CD8-positive, alpha-beta memory T cell (primary cell): ENCODE results near the gene PLCG2. TPM values are rescaled to one million over a fixed set of nuclear protein-coding genes. Genes with fewer than 3 reads are reported as not detected.

ENCODE experiments used
- CTCF ChIA-PET: fragments of 350-600 bp; sonication (Branson Sonifier 250); formaldehyde crosslinking; loops from one replicate; lab custom pipeline; 2021; ENCODE audit warnings: antibody characterized with exemption; lab: Charles Lee
- POLR2A ChIA-PET: fragments of 350-600 bp; sonication (Branson Sonifier 250); formaldehyde crosslinking; loops from one replicate; lab custom pipeline; 2021; ENCODE audit warnings: antibody characterized with exemption; lab: Charles Lee
- DNase-seq, 5 donors: peaks; one replicate each; pipeline versions ENCODE4 v3.0.0 to v3.0.0-alpha.2; 2020 to 2022; ENCODE audit warnings: mixed read lengths in 1 of 5
- H3K27ac ChIP-seq: one replicate; pipeline ENCODE4 v1.7.0; 2013; ENCODE audit warnings: low read depth, mild to moderate bottlenecking, low read length, moderate library complexity
- H3K27me3 ChIP-seq: 2 replicates; pipeline ENCODE4 v1.7.0; 2013; ENCODE audit warnings: low read length, mild to moderate bottlenecking; ENCODE audit not compliant: insufficient read depth, poor library complexity, severe bottlenecking
- H3K36me3 ChIP-seq: 2 replicates; pipeline ENCODE4 v1.7.0; 2013; ENCODE audit warnings: mild to moderate bottlenecking, low read length, moderate library complexity; ENCODE audit not compliant: insufficient read depth
- H3K4me1 ChIP-seq: 2 replicates; pipeline ENCODE4 v1.7.0; 2013; ENCODE audit warnings: mild to moderate bottlenecking, low read length, moderate library complexity; ENCODE audit not compliant: insufficient read depth
- H3K4me3 ChIP-seq: 2 replicates; pipeline ENCODE4 v1.7.0; 2013; ENCODE audit warnings: mild to moderate bottlenecking, low read length
- H3K9me3 ChIP-seq: 2 replicates; pipeline ENCODE4 v1.7.0; 2013; ENCODE audit warnings: mild to moderate bottlenecking, low read length
- H3K27ac Mint-ChIP-seq, 8 donors: one replicate each; pipeline ENCODE4 v1.8.0; 2020 to 2021; ENCODE audit warnings: mixed read lengths in 8 of 8, mild to moderate bottlenecking in 6 of 8, inconsistent platforms in 3 of 8, moderate library complexity in 3 of 8
- H3K27me3 Mint-ChIP-seq, 2 donors: one replicate each; pipeline ENCODE4 v1.8.0; 2020 to 2021; ENCODE audit warnings: mixed read lengths in 2 of 2, mild to moderate bottlenecking in 1 of 2, moderate library complexity in 1 of 2
- H3K36me3 Mint-ChIP-seq, 3 donors: one replicate each; pipeline ENCODE4 v1.8.0; 2020 to 2021; ENCODE audit warnings: mixed read lengths in 3 of 3, inconsistent platforms in 1 of 3, mild to moderate bottlenecking in 1 of 3
- H3K4me1 Mint-ChIP-seq, 3 donors: one replicate each; pipeline ENCODE4 v1.8.0; 2020 to 2021; ENCODE audit warnings: mixed read lengths in 3 of 3, inconsistent platforms in 1 of 3, mild to moderate bottlenecking in 1 of 3
- H3K4me3 Mint-ChIP-seq, 7 donors: one replicate each; pipeline ENCODE4 v1.8.0; 2020 to 2021; ENCODE audit warnings: mixed read lengths in 7 of 7, mild to moderate bottlenecking in 6 of 7, moderate library complexity in 4 of 7, inconsistent platforms in 2 of 7
- H3K9me3 Mint-ChIP-seq, 5 donors: one replicate each; pipeline ENCODE4 v1.8.0; 2020 to 2022; ENCODE audit warnings: mixed read lengths in 5 of 5, mild to moderate bottlenecking in 3 of 5, moderate library complexity in 2 of 5, inconsistent platforms in 1 of 5
- polyA plus RNA-seq: library from polyadenylated mRNA; unstranded; fragments of 300-500 nt; fragmentation: Illumina TruSeq; gene quantifications from one replicate; pipeline ENCODE4 v1.2.3, GENCODE V29; 2021
- total RNA-seq, 2 experiments: library from RNA; stranded (reverse); gene quantifications; one replicate each; pipeline ENCODE4 v1.2.3, GENCODE V29; 2021

Gene PLCG2
- total and polyA plus RNA-seq, 3 experiments from 2014 or later, result 5.4 to 16.2 (median 14.2) TPM

- H3K4me3 Mint-ChIP-seq, result no peak overlapping the region
- POLR2A ChIA-PET, result no interaction called here
These were observed 217.8 kb downstream of the PLCG2 start for GRCh38 chr16:81996664-81997509.

GRCh38 chr16:81997738-81998137 is 218.6 kb downstream of the PLCG2 start:
- POLR2A ChIA-PET, result no interaction called here
- no peaks in the 10 kb centered on the region for H3K9me3 Mint-ChIP-seq
- H3K4me3 Mint-ChIP-seq, result no peak overlapping the region
- CTCF ChIA-PET, result no interaction called here
- no peak overlapping the region for H3K4me3 ChIP-seq
- H3K36me3 Mint-ChIP-seq, result peaks cover 3 to 54% (median 14%) of the 10 kb centered on the region in 3 donors
- H3K36me3 ChIP-seq, result no peaks in the 10 kb centered on the region
- no peak overlapping the region for H3K27ac Mint-ChIP-seq
- H3K4me1 Mint-ChIP-seq, result peaks cover 0 to 7% (median 6%) of the 10 kb centered on the region in 3 donors
- H3K27me3 ChIP-seq, result no peaks in the 10 kb centered on the region
- H3K9me3 ChIP-seq, result no peaks in the 10 kb centered on the region
- DNase-seq, result no peak
- H3K27me3 Mint-ChIP-seq, result peaks cover 0 to 2% of the 10 kb centered on the region in 2 donors
- H3K4me1 ChIP-seq, result no peaks in the 10 kb centered on the region
- H3K27ac ChIP-seq, result no peak overlapping the region

More at GRCh38 chr16:81996664-81997509, 217.8 kb downstream of the PLCG2 start:
- Histone ChIP-seq H3K9me3 (no peaks in the 10 kb centered on the region), H3K27ac (no peak overlapping the region), H3K27me3 (no peaks in the 10 kb centered on the region), H3K36me3 (no peaks in the 10 kb centered on the region), H3K4me3 (no peak overlapping the region), H3K4me1 (no peaks in the 10 kb centered on the region)
- Mint-ChIP-seq H3K9me3 (no peaks in the 10 kb centered on the region), H3K27ac (no peak overlapping the region), H3K27me3 (peaks cover 0 to 2% of the 10 kb centered on the region in 2 donors), H3K36me3 (peaks cover 3 to 47% (median 11%) of the 10 kb centered on the region in 3 donors), H3K4me1 (peaks cover 0 to 1% (median 0%) of the 10 kb centered on the region in 3 donors)
- no peak for DNase-seq
- CTCF ChIA-PET, result no interaction called here

GRCh38 chr16:82002831-82003230 is 223.7 kb downstream of the PLCG2 start:
- ChIA-PET POLR2A (no interaction called here), CTCF (no interaction called here)
- Mint-ChIP-seq H3K27me3 (peaks cover 0 to 2% of the 10 kb centered on the region in 2 donors), H3K36me3 (peaks cover 4 to 67% (median 21%) of the 10 kb centered on the region in 3 donors), H3K9me3 (no peaks in the 10 kb centered on the region), H3K27ac (no peak overlapping the region), H3K4me3 (no peak overlapping the region), H3K4me1 (peaks cover 0 to 20% (median 11%) of the 10 kb centered on the region in 3 donors)
- DNase-seq, result no peak
- H3K36me3 ChIP-seq, result no peaks in the 10 kb centered on the region
- no peaks in the 10 kb centered on the region for H3K4me1 ChIP-seq
- H3K4me3 ChIP-seq, result no peak overlapping the region
- H3K27me3 ChIP-seq, result no peaks in the 10 kb centered on the region
- no peak overlapping the region for H3K27ac ChIP-seq
- H3K9me3 ChIP-seq, result no peaks in the 10 kb centered on the region

- Mint-ChIP-seq H3K4me1 (peaks cover 3 to 28% (median 11%) of the 10 kb centered on the region in 3 donors), H3K9me3 (peaks cover 0 to 17% (median 8%) of the 10 kb centered on the region in 5 donors), H3K27me3 (peaks cover 0 to 2% of the 10 kb centered on the region in 2 donors), H3K27ac (peak overlapping the region in 1 of 8 donors; percentile 76), H3K4me3 (no peak overlapping the region), H3K36me3 (peaks cover 11 to 59% (median 20%) of the 10 kb centered on the region in 3 donors)
- no peaks in the 10 kb centered on the region for H3K9me3 ChIP-seq
- H3K27me3 ChIP-seq, result no peaks in the 10 kb centered on the region
- H3K4me1 ChIP-seq, result no peaks in the 10 kb centered on the region
- POLR2A ChIA-PET, result no interaction called here
- no peaks in the 10 kb centered on the region for H3K36me3 ChIP-seq
- CTCF ChIA-PET, result no interaction called here
- H3K4me3 ChIP-seq, result no peak overlapping the region
- H3K27ac ChIP-seq, result no peak overlapping the region
- no peak for DNase-seq
These were observed 225.5 kb downstream of the PLCG2 start for GRCh38 chr16:82004601-82005000.

GRCh38 chr16:82005027-82005830 is 226.1 kb downstream of the PLCG2 start:
- Mint-ChIP-seq H3K27ac (no peak overlapping the region), H3K4me3 (no peak overlapping the region), H3K9me3 (peaks cover 0 to 20% (median 9%) of the 10 kb centered on the region in 5 donors), H3K4me1 (peaks cover 3 to 31% (median 12%) of the 10 kb centered on the region in 3 donors), H3K27me3 (peaks cover 0 to 2% of the 10 kb centered on the region in 2 donors), H3K36me3 (peaks cover 11 to 53% (median 20%) of the 10 kb centered on the region in 3 donors)
- no peaks in the 10 kb centered on the region for H3K27me3 ChIP-seq
- no peaks in the 10 kb centered on the region for H3K9me3 ChIP-seq
- no peaks in the 10 kb centered on the region for H3K36me3 ChIP-seq
- no peak overlapping the region for H3K4me3 ChIP-seq
- no peak for DNase-seq
- ChIA-PET CTCF (no interaction called here), POLR2A (no interaction called here)
- H3K4me1 ChIP-seq, result peaks cover 2% of the 10 kb centered on the region
- H3K27ac ChIP-seq, result no peak overlapping the region

- H3K27me3 ChIP-seq, result no peaks in the 10 kb centered on the region
- H3K36me3 ChIP-seq, result no peaks in the 10 kb centered on the region
- Mint-ChIP-seq H3K4me3 (no peak overlapping the region), H3K27ac (peak overlapping the region in 1 of 8 donors; percentile 5), H3K27me3 (peaks cover 0 to 2% of the 10 kb centered on the region in 2 donors), H3K9me3 (peaks cover 0 to 20% (median 9%) of the 10 kb centered on the region in 5 donors), H3K36me3 (peaks cover 11 to 50% (median 20%) of the 10 kb centered on the region in 3 donors), H3K4me1 (peaks cover 10 to 39% (median 20%) of the 10 kb centered on the region in 3 donors)
- ChIA-PET CTCF (no interaction called here), POLR2A (no interaction called here)
- no peak overlapping the region for H3K27ac ChIP-seq
- no peaks in the 10 kb centered on the region for H3K9me3 ChIP-seq
- H3K4me3 ChIP-seq, result no peak overlapping the region
- DNase-seq, result no peak
- peaks cover 9% of the 10 kb centered on the region for H3K4me1 ChIP-seq
These were observed 226.9 kb downstream of the PLCG2 start for GRCh38 chr16:82006036-82006435.

- Mint-ChIP-seq H3K4me1 (peaks cover 17 to 47% (median 24%) of the 10 kb centered on the region in 3 donors), H3K9me3 (peaks cover 0 to 20% (median 9%) of the 10 kb centered on the region in 5 donors), H3K4me3 (peak overlapping the region in 1 of 7 donors; percentile 41), H3K27ac (no peak overlapping the region), H3K27me3 (peaks cover 0 to 6% of the 10 kb centered on the region in 2 donors), H3K36me3 (peaks cover 12 to 49% (median 17%) of the 10 kb centered on the region in 3 donors)
- Histone ChIP-seq H3K36me3 (no peaks in the 10 kb centered on the region), H3K27me3 (no peaks in the 10 kb centered on the region), H3K4me1 (peaks cover 9% of the 10 kb centered on the region), H3K4me3 (no peak overlapping the region), H3K9me3 (no peaks in the 10 kb centered on the region), H3K27ac (no peak overlapping the region)
- DNase-seq, result no peak
- POLR2A ChIA-PET, result no interaction called here
- CTCF ChIA-PET, result no interaction called here
These were observed 228.1 kb downstream of the PLCG2 start for GRCh38 chr16:82007189-82007588.
